GM19351 (cell line): ENCODE data around the gene ZNF83.
"Not testable (repeated sequence)": the region's sequence is repeated elsewhere in the genome, so short reads cannot be mapped to it uniquely, and the experiment has no call there.

Experiments used
- ATAC-seq: cut with Tn5 transposase; IDR thresholded peaks from one replicate; pipeline ENCODE4 v1.9.1; 2021; ENCODE audit warnings: mild to moderate bottlenecking, moderate library complexity; ENCODE audit not compliant: unreplicated experiment

Gene ZNF83

DNA sequence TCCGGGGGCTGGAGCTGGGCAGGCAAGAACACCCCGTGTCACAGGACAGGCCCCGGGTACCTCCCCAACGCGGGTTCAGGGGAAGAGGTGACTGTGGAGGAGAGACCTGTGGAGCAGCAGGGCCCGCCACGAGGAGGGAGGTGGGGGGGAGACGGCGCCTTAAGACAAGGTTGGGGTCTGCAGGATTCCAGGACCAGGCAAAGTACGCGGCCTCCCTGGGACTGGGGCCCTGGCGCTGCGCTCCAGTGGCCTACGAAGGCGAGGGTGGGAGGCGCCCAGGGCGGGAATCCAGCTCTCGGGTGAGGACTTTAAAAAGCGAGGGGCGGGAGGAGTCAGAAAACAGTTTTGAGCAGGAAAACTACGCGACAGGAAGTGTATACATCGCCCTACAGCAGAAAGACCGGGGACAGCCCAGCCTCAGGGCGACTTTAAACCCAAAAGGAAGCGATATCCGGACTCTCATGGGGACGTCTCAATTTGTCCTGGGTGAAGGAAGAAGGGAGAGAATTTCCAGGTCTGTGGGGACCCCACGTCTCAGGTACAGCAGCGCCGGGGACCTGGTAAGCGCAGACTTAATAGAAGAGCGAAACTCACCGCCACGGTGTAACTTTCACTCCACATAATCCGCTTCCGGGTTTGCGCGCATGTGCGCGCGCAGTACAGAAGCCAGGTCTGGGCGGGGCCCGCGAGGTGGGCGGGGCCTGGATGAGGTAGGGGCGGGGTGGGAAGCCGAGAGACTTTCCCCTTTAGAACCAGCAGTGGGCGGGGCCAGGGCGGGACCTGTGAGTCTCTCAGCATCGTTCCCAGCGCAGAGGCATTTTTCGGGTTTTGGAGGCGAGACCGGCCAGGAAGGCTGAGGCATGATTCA is at the start of gene ZNF83:
ZNF83 (minus strand) TSS at position 638 of the 868 bp plus-strand sequence.
- ATAC-seq: peak; percentile 82

DNA sequence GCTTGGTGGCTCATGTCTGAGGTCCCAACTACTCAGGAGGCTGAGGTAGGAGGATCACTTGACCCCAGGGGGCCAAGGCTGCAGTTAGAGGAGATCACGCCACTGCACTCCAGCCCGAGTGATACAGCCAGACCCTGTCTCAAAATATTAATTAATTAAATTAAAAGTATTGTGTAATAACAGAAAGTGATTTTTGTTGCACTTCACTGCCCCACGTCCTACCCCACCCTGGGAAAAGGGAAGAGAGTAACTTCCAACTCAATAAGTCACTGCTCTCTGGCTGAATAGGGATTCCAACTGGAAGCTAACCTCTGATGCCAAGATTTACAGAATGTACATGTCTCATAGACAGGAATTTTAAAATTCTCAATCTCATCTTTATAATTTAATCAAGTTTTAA is 49.5 kb upstream of the ZNF83 start:
- no peak for ATAC-seq

DNA sequence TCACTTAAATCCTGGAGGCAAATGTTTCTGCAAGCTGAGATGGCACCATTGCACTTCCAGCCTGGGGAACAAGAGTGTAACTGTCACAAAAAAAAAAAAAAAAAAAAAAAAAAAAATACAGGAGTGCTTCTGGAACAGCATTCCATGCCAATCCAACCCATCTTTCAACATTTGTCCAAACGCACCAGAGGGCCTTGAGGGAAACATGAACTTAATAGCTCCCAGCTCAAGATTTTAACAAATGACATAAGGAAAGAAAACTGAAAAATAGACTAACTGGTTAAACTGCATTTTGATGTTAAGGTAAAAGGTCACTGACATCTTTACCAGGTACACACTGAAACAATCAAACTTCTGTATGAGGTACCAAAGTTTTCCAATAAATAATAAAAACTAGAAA is 47.7 kb upstream of the ZNF83 start:
- no peak for ATAC-seq

DNA sequence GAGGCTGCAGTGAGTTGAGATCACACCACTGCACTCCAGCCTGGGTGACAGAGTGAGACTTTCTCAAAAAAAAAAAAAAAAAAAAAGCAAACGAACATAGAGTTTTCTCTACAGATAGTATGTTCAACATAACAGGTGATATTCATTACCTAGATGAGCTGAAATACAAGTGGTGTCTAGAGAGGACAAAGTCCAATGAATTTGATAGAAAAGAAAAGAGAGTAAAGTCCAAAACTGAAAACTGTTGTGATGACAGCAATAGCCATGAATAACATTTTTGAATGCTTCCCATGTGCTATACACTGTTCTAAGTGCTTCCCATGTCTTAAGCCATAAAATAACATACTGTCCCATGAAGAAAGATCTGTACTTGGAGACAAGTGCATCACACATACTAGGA is 43.1 kb upstream of the ZNF83 start:
- ATAC-seq: not testable (repeated sequence)

DNA sequence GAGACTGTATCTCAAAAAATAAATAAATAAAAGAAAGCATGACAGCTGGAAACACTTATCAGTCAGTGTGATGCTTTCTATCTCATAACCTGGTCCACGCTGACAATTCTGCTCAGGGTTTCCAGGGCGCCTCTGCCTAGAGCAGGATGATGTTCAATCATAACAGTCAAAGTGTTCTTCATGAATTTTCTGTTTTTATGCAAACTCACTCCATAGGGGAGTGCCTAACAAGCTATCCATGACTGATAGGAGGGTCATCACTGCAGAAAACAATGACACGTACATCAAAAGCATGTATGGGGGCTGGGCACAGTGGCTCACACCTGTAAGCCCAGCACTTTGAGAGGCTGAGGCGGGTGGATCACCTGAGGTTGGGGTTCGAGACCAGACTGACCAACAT is 41.4 kb upstream of the ZNF83 start:
- ATAC-seq: no peak

DNA sequence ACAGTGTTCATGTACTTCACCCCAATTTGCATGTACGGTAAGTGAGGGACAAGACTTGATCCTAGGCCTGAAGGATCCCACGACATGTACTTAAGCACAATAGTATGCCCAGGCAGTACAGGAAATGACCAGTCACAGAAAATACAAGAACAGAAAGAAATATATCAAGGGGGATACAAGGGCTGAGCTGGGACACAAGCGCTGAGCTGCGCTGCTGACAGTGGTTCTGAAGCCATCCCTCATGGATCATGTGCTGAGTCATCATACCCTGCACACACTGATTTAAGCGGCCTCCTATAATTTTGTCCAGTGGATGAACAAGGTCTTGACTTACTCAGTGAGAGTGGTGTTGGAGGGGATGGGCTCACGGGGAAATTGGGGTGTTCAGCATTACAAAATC is 37.1 kb upstream of the ZNF83 start:
- ATAC-seq: not testable (repeated sequence)

DNA sequence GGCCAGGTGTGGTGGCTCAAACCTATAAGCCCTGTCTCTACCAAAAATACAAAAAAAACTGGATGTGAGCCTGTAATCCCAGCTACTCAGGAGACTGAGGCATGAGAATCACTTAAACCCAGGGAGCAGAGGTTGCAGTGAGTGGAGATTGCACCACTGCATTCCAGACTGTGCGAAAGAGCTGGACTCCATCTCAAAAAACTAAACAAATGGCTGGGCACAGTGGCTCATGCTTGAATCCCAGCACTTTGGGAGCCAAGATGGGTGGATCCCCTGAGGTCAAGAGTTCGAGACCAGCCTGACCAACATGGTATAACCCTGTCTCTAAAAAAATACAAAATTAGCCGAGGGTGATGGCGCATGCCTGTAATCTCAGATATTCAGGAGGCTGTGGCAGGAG is 34.9 kb upstream of the ZNF83 start:
- ATAC-seq: no peak

DNA sequence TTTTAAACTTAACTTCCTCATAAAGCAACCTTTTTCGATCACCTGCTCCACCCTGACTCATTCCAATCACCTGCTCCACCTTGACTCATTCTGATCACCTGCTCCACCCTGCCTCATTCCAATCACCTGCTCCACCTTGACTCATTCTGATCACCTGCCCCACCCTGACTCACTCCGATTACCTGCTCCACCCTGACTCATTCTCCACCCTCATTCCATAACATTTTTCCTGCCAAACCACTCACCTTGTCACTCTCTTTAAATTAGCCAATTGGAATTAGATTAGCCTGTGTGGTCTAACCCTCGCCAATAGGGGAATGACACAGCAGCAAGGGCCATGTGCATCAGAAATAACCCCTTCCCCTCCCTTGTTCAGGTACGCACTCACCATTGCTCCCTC is 31.9 kb upstream of the ZNF83 start:
- no peak for ATAC-seq

DNA sequence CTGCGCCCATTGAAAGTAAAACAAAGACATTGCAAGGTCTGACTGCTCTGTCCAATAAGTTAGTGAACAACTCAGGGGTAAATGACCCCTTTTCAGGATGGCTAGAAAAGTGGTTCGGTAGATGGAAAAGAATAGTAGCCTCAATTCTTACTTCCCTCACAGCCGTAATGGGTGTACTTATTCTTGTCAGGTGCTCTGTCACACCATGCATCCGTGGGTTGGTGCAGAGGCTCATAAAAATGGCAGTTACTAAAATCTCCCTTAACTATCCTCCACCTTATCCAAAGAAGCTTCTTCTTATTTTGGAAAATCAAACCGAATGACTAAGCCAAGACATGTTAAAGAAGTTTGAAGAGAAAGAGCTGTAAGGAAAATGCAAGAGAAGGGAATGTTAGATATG is 31.4 kb upstream of the ZNF83 start:
- ATAC-seq: no peak

DNA sequence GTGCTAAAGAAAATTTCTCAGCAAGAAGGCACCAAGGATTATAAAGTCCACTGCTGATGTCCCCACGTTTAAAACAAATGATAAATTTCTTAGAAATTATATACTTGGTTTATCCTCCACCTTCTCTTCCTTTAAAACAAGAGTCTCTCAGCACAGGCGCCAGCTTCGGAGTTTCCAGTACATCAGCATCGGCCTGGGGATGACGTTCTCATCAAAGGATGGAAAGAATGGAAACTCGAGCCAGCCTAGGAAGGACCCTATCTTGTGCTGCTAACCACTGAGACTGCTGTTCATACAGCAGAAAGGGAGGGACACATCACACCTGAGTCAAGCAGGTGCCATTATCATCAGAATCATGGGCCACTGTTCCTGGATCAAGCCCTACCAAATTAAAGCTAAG is 29.8 kb upstream of the ZNF83 start:
- no peak for ATAC-seq

DNA sequence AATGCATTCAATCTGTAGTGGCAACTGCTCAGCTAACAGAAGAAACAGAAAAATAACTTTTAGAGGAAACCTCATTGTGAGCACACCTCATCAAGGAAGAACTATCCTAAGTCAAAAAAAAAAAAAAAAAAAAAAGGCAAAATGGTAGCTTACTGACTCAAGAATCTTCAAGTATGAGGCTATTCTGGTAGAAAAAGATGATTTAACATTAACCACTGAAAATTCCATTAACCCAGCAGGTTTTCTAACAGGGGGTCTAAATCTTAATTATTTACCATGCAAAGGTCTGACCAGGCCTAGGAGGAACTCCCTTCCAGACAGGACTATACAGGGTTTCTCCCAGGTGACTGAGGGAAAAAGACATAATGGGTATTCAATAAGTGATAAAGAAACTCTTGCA is 28.4 kb upstream of the ZNF83 start:
- no peak for ATAC-seq

DNA sequence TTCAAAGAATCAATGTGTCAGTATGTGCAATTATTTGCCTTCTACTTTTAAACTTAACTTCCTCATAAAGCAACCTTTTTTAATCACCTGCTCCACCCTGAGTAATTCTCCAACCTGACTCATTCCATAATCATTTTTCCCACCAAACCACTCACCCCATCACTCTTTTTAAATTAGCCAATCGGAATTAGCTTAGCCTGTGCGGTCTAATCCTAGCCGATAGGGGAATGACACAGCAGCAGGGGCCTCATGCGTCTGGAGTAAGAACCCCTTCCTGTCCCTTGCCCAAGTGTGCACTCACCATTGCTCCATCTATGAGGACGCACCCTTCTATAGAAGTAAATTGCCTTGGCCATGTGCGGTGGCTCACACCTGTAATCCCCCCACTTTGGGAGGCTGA is 27.4 kb upstream of the ZNF83 start:
- no peak for ATAC-seq

DNA sequence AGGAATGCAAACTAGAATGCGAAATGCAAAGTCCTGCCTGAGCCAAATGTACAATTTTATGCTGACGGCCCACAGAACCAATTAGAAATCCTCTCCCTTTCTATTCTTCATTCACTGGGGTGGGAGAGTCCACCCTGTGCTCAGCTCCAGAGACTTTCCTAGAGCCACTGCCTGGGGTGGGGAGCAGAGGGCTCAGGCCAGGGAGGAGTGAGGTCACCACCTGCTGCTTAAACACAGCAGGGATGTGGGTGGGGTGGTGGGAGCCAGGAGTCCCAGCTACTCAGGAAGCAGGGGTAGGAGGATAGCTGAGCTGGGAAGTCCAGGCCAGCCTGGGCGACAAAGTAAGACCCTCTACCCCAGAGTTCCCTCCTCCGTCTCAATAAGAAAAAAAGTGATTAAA is 26.9 kb upstream of the ZNF83 start:
- ATAC-seq: no peak

DNA sequence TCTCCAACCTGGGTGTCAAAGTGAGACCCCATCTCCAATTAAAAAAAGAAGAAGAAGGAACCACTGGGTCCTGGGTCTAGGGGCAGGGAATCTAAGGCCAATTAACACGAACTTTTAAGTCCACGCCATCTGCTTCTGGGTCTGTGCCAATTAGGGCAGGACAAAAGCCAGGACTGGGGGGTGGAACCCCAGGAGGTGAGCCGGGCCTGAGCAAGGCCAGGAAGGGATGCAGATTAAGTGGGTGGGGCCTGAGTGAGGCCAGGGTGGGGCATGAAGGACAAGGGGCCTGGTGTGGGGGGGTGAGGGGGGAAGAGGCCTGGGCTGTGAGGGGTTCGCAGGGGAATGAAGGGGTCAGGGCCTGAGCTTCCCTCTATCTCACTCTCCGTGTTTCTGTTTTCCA is 26.3 kb upstream of the ZNF83 start:
- no peak for ATAC-seq

DNA sequence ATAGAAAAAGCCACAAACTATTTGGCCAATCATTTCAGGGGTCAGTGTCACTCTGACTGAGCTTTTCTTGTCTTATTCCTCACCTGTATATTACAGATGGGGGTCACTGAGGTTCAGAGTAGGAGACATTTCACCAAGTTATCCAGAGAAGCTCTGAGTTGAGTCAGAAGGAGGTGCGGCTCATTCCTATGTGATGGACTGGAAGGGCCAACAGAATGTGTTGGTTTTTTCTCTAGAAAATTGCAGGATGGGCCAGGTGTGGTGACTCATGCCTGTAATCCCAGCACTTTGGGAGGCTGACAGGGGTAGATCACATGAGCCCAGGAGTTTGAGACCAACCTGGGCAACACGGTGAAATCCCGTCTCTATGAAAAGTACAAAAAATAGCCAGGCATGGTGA is 24.5 kb upstream of the ZNF83 start:
- ATAC-seq: no peak

DNA sequence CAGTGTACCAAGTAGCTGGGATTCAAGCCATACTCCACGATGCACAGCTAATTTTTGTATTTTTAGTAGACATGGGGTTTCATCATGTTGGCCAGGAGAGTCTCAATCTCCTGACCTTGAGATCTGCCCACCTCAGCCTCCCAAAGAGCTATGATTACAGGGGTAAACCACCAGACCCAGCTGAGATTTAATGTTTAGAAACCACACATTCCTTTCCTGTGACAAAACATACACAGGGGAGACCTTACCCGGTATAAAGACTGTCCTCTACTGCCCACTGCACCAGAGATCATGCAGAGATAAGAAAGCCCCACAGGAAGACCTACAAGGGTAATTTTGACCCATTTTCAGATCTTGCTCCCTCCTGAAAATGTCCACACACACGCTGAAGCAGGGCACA is 22.8 kb upstream of the ZNF83 start:
- no peak for ATAC-seq

DNA sequence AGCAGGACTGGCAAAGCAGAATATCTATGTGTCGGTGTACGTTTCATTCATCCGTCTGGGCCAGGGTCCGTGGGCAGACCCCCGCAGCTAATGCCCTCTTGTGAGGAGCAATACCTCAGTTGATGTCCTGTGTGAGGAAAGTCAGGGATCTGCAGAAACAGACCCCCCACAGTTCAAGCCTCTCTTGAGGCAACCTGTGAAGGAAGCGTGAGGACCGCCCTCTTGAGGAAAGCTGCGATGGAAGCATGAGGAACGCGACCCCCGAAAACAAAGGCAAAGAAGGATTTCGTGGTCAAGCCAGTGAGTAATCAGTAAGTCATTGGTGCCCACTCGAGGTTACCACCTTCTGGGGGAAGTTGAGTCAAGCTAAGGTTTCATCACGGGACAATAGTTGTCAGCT is 20.9 kb upstream of the ZNF83 start:
- no peak for ATAC-seq

DNA sequence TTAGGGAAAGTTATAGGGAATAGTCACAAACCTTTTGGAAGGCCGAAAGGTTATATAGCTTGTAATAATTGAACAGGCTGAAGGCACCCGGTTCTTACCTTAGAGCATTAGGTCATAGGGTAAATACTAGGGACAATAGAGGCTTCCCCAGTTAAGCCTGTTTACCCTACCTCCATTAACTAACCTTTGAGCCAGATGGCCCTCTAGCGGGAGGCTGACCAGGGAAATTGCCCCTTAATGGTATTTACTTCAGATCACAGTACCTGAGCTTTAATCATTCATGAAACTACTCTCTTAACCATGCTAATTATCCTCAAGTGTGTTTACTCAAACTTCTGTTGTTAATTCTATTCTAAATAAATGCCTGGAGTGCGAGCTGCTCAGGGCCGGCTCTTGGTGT is 20.4 kb upstream of the ZNF83 start:
- ATAC-seq: no peak

DNA sequence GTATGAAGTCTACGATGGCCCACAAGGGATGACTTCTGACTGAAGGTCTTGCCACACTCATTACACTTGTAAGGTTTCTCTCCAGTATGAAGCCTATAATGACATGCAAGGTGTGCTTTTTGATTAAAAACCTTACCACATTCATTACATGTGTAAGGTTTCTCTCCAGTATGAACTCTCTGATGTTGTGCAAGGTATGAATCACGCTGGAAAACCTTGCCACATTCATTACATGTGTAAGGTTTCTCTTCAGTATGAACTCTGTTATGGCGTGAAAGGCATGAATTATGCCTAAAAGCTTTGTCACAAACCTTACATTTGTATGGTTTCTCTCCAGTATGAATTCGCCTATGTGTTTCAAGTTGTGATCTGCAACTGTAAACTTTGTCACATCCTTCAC is 15.0 kb upstream of the ZNF83 start:
- ATAC-seq: no peak

DNA sequence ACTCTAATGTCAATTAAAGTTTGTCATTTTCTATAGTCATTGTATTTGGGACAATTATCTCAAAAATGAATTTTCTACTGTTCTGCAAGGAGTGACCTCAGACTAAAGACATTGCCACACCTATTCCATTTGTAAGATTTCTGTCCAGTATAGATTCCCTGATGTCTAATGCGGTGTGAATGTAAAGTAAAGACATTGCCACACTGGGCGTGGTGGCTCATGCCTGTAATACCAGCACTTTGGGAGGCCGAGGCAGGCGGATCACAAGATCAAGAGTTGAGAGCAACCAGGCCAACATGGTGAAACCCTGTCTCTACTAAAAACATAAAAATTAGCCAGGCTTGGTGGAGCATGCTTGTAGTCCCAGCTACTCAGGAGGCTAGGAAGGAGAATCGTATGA is 13.8 kb upstream of the ZNF83 start:
- ATAC-seq: no peak

DNA sequence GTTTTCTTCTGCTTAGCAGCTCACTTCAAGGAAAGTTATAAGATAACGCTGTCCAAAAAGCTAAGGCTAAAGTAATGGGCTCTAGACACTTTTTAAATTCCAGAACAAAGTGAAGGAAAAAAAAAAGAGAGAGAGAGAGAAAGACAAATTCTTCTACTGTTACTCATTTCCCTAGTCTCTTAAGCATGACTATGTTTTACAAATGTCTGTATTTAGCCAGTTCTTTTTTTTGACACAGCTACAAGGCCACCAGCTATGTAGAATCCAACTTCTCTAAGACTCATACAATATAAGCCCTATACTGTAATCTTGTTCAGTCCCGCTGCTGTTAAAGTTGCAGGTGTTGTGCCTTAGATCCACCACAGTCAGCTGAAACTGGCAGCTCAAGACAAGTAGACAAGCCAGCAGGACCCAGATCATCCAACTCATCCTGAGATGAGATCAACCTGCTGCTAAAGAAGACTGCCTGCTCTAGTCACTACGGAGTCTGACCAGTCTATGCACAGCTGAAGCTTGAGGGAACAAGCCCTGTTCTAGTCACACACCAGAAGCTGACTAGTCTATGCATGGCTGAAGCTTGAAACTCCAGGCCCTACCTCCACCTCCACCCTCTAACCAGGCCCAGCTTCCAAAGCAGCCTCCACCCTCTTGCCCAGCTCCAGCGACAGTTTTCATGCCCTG is 10.3 kb upstream of the ZNF83 start:
- no peak for ATAC-seq

DNA sequence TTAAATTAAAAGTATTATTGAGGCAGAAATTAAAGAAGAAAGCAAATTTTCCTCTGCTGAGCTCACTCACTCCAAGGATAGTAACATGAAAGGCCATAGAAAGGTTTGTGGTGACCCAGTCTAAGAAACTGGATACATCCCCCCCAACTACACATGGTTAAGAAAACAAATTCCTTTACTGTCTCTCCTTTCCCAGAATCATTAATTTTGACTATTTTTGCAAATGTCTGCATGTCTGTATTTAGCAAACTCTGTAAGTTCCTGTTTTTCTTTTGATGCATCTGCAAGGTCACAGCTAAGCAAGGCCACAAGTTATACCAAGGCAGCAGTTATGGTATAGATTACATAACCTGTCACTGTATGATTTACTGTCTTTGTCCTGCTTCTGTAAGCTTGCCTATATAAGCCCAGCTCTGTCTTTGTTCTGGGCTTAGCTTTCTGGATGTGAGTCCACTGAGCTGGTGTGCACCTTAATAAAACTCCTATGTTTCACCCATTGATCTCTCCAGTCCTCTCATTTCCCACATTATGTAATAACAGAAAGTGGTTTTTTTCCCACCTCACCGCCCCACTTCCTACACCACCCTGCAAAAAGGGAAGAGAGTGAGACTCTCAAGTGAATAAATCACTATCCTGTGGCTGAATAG is 8.5 kb upstream of the ZNF83 start:
- no peak for ATAC-seq
